GM23338 (cell line): ENCODE results near the gene SLC25A6.

Experiments used
- EZH2phosphoT487 ChIP-seq: fragments of 200-600 bp; sonication (generic); IDR thresholded peaks from one replicate; pipeline ENCODE4 v1.8.1; 2018; ENCODE audit warnings: antibody characterized with exemption; ENCODE audit not compliant: unreplicated experiment
- TF ChIP-seq, protein P1 (sequence below): IDR thresholded peaks from 2 replicates; pipeline ENCODE4 v1.6.1; 2016; ENCODE audit warnings: antibody characterized with exemption
- TF ChIP-seq, protein P2 (sequence below), 2 experiments: fragments of 200-600 bp in 1 of 2; sonication (generic) in 1 of 2; conservative IDR thresholded peaks; 2 replicates each; pipeline versions ENCODE4 v1.5.1 to v1.6.1; 2016 to 2017; ENCODE audit warnings: antibody characterized with exemption in 2 of 2, low read depth in 2 of 2, mild to moderate bottlenecking in 2 of 2, moderate library complexity in 1 of 2

DNA sequence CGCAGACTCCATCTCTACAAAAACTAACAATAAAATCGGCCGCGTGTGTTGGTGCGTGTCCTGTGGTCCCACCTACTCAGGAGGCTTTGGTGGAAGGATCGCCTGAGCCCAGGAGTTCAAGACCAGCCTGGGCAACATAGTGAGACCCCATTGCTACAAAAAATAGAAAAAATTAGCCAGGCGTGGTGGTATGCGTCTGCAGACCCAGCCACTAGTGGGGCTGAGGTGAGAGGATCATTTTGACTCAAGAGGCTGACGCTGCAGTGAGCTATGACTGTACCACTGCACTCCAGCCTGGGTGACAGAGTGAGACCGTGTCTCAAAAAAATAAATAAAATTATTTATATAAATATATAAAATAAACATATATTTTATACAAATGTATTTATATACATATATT, 38.5 kb upstream of the SLC25A6 start:
- TF ChIP-seq, protein P1, sequence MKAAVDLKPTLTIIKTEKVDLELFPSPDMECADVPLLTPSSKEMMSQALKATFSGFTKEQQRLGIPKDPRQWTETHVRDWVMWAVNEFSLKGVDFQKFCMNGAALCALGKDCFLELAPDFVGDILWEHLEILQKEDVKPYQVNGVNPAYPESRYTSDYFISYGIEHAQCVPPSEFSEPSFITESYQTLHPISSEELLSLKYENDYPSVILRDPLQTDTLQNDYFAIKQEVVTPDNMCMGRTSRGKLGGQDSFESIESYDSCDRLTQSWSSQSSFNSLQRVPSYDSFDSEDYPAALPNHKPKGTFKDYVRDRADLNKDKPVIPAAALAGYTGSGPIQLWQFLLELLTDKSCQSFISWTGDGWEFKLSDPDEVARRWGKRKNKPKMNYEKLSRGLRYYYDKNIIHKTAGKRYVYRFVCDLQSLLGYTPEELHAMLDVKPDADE: no peak
- no peak for TF ChIP-seq EZH2phosphoT487
- TF ChIP-seq, protein P2, sequence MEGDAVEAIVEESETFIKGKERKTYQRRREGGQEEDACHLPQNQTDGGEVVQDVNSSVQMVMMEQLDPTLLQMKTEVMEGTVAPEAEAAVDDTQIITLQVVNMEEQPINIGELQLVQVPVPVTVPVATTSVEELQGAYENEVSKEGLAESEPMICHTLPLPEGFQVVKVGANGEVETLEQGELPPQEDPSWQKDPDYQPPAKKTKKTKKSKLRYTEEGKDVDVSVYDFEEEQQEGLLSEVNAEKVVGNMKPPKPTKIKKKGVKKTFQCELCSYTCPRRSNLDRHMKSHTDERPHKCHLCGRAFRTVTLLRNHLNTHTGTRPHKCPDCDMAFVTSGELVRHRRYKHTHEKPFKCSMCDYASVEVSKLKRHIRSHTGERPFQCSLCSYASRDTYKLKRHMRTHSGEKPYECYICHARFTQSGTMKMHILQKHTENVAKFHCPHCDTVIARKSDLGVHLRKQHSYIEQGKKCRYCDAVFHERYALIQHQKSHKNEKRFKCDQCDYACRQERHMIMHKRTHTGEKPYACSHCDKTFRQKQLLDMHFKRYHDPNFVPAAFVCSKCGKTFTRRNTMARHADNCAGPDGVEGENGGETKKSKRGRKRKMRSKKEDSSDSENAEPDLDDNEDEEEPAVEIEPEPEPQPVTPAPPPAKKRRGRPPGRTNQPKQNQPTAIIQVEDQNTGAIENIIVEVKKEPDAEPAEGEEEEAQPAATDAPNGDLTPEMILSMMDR (conservative IDR thresholded peaks at IDR 0.05; ENCODE audit: low read depth in 2 of 2): no peak
